ENCODE results near the gene RNF123. TPM values are rescaled to one million over a fixed set of nuclear protein-coding genes. Genes with fewer than 3 reads are reported as not detected.

RNF123 gene
- polyA plus RNA-seq, 1 experiment, result 61.2 TPM

- TF ChIP-seq CTCF (IDR thresholded peaks at IDR 0.05; ENCODE audit: insufficient read depth, low read depth, low read length), result no peak
- peaks cover 5% of the 10 kb centered on the region; the same call in 1 of the 2 replicates for H3K27me3 ChIP-seq (ENCODE audit: control insufficient read depth, insufficient read depth, low read length)
- no peak for DNase-seq (ENCODE audit: low read depth)
- ChIA-PET POLR2A (no interaction called here), CTCF (interaction anchor here (3.8 kb wide), 1 partner anchor 123 kb away, joined by 20 read pairs; no protein-coding TSS in a partner anchor)
- H3K36me3 ChIP-seq (ENCODE audit: control insufficient read depth, insufficient read depth, low read length), result no peaks in the 10 kb centered on the region
- no peak overlapping the region for H3K4me3 ChIP-seq (ENCODE audit: low read depth, low read length)
These were observed 26.5 kb upstream of the RNF123 start for GRCh38 chr3:49662720-49663413.

GRCh38 chr3:49663831-49664230, 25.5 kb upstream of the RNF123 start:
- no peak for DNase-seq (ENCODE audit: low read depth)
- no peak for TF ChIP-seq CTCF (IDR thresholded peaks at IDR 0.05; ENCODE audit: insufficient read depth, low read depth, low read length)
- Histone ChIP-seq H3K4me3 (ENCODE audit: low read depth, low read length) (no peak overlapping the region), H3K36me3 (ENCODE audit: control insufficient read depth, insufficient read depth, low read length) (no peaks in the 10 kb centered on the region), H3K27me3 (ENCODE audit: control insufficient read depth, insufficient read depth, low read length) (peaks cover 5% of the 10 kb centered on the region; the same call in 1 of the 2 replicates)
- POLR2A ChIA-PET, result no interaction called here
- CTCF ChIA-PET, result interaction anchor here (1.0 to 3.8 kb wide), 2 partner anchors 8 to 124 kb away, joined by 8 to 20 read pairs; no protein-coding TSS in a partner anchor

GRCh38 chr3:49664300-49664699, 25.1 kb upstream of the RNF123 start:
- POLR2A ChIA-PET, result no interaction called here
- H3K27me3 ChIP-seq (ENCODE audit: control insufficient read depth, insufficient read depth, low read length), result peaks cover 5% of the 10 kb centered on the region; the same call in 1 of the 2 replicates
- no peak overlapping the region for H3K4me3 ChIP-seq (ENCODE audit: low read depth, low read length)
- H3K36me3 ChIP-seq (ENCODE audit: control insufficient read depth, insufficient read depth, low read length), result no peaks in the 10 kb centered on the region
- no peak for DNase-seq (ENCODE audit: low read depth)
- TF ChIP-seq CTCF (IDR thresholded peaks at IDR 0.05; ENCODE audit: insufficient read depth, low read depth, low read length), result no peak
- CTCF ChIA-PET, result interaction anchor here (1.0 to 3.8 kb wide), 2 partner anchors 7 to 124 kb away, joined by 8 to 20 read pairs; no protein-coding TSS in a partner anchor

GRCh38 chr3:49665822-49666519, 23.4 kb upstream of the RNF123 start:
- H3K27me3 ChIP-seq (ENCODE audit: control insufficient read depth, insufficient read depth, low read length), result peaks cover 5% of the 10 kb centered on the region; the same call in 1 of the 2 replicates
- DNase-seq (ENCODE audit: low read depth), result no peak
- POLR2A ChIA-PET, result no interaction called here
- no peaks in the 10 kb centered on the region for H3K36me3 ChIP-seq (ENCODE audit: control insufficient read depth, insufficient read depth, low read length)
- CTCF ChIA-PET, result interaction anchor here (1.3 to 3.8 kb wide), 3 partner anchors 50 to 126 kb away, joined by 3 to 26 read pairs (median 20); no protein-coding TSS in a partner anchor
- H3K4me3 ChIP-seq (ENCODE audit: low read depth, low read length), result no peak overlapping the region
- TF ChIP-seq CTCF (IDR thresholded peaks at IDR 0.05; ENCODE audit: insufficient read depth, low read depth, low read length), result no peak

GRCh38 chr3:49666592-49666991, 22.8 kb upstream of the RNF123 start:
- Histone ChIP-seq H3K27me3 (ENCODE audit: control insufficient read depth, insufficient read depth, low read length) (peaks cover 5% of the 10 kb centered on the region; the same call in 1 of the 2 replicates), H3K4me3 (ENCODE audit: low read depth, low read length) (no peak overlapping the region), H3K36me3 (ENCODE audit: control insufficient read depth, insufficient read depth, low read length) (no peaks in the 10 kb centered on the region)
- ChIA-PET POLR2A (no interaction called here), CTCF (interaction anchor here (1.3 to 2.2 kb wide), 2 partner anchors 50 to 127 kb away, joined by 3 to 26 read pairs; no protein-coding TSS in a partner anchor)
- DNase-seq (ENCODE audit: low read depth), result no peak
- TF ChIP-seq CTCF (IDR thresholded peaks at IDR 0.05; ENCODE audit: insufficient read depth, low read depth, low read length), result no peak
